ENCODE data around the gene ECM2. TPM values are rescaled to one million over a fixed set of nuclear protein-coding genes. Genes with fewer than 3 reads are reported as not detected.

Gene ECM2
- total RNA-seq, 4 donors from 2014 or later, result 9.6 to 20.1 (median 12.1) TPM

GRCh38 chr9:92517046-92517445, 18.7 kb downstream of the ECM2 start:
- no peaks in the 10 kb centered on the region for H3K27me3 ChIP-seq
- H3K4me3 ChIP-seq, result no peak overlapping the region
- H3K4me1 ChIP-seq, result no peaks in the 10 kb centered on the region
- H3K27ac ChIP-seq, result no peak overlapping the region
- no peaks in the 10 kb centered on the region for H3K9me3 ChIP-seq
- H3K36me3 ChIP-seq, result no peaks in the 10 kb centered on the region
- DNase-seq, result no peak
- no peak for TF ChIP-seq POLR2A (IDR thresholded peaks at IDR 0.05)
- no peak for TF ChIP-seq CTCF (IDR thresholded peaks at IDR 0.05)

- Histone ChIP-seq H3K36me3 (no peaks in the 10 kb centered on the region), H3K27me3 (no peaks in the 10 kb centered on the region), H3K27ac (no peak overlapping the region), H3K4me3 (no peak overlapping the region), H3K4me1 (no peaks in the 10 kb centered on the region), H3K9me3 (no peaks in the 10 kb centered on the region)
- TF ChIP-seq POLR2A (IDR thresholded peaks at IDR 0.05), result no peak
- TF ChIP-seq CTCF (IDR thresholded peaks at IDR 0.05), result no peak
- no peak for DNase-seq
Observed at GRCh38 chr9:92516521-92516920, 19.3 kb downstream of the ECM2 start.

GRCh38 chr9:92514635-92515034, 21.2 kb downstream of the ECM2 start:
- H3K27me3 ChIP-seq, result no peaks in the 10 kb centered on the region
- H3K4me1 ChIP-seq, result no peaks in the 10 kb centered on the region
- H3K36me3 ChIP-seq, result no peaks in the 10 kb centered on the region
- no peaks in the 10 kb centered on the region for H3K9me3 ChIP-seq
- no peak for DNase-seq
- TF ChIP-seq CTCF (IDR thresholded peaks at IDR 0.05) (no peak), POLR2A (IDR thresholded peaks at IDR 0.05) (no peak)
- H3K27ac ChIP-seq, result no peak overlapping the region
- H3K4me3 ChIP-seq, result no peak overlapping the region

DNA sequence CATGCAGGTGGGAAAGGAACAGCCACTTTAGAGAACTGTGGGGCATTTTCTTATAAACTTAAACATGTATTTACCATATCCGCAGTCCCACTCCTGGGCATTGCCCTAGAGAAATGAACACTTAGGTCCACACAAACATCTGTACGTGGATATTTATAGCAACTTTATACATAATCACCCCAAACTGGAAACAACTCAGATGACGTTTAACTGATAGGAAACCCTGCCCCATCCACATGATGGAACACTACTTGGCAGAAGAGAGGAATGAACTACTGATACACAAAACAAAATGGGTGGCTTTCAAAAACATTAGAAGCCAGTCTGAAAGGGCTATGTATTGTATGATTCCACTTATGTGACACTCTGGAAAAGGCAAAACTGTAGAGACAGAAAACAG, 22.4 kb downstream of the ECM2 start:
- no peak for DNase-seq
- Histone ChIP-seq H3K4me1 (no peaks in the 10 kb centered on the region), H3K27me3 (no peaks in the 10 kb centered on the region), H3K27ac (no peak overlapping the region), H3K9me3 (no peaks in the 10 kb centered on the region), H3K4me3 (no peak overlapping the region), H3K36me3 (no peaks in the 10 kb centered on the region)
- TF ChIP-seq POLR2A (IDR thresholded peaks at IDR 0.05), result no peak
- no peak for TF ChIP-seq CTCF (IDR thresholded peaks at IDR 0.05)

GRCh38 chr9:92512622-92513021, 23.2 kb downstream of the ECM2 start:
- DNase-seq, result no peak
- TF ChIP-seq POLR2A (IDR thresholded peaks at IDR 0.05), result no peak
- TF ChIP-seq CTCF (IDR thresholded peaks at IDR 0.05), result no peak
- no peaks in the 10 kb centered on the region for H3K27me3 ChIP-seq
- no peaks in the 10 kb centered on the region for H3K9me3 ChIP-seq
- H3K4me1 ChIP-seq, result peaks cover 0 to 6% (median 0%) of the 10 kb centered on the region in 4 donors
- no peaks in the 10 kb centered on the region for H3K36me3 ChIP-seq
- H3K27ac ChIP-seq, result no peak overlapping the region
- no peak overlapping the region for H3K4me3 ChIP-seq

DNA sequence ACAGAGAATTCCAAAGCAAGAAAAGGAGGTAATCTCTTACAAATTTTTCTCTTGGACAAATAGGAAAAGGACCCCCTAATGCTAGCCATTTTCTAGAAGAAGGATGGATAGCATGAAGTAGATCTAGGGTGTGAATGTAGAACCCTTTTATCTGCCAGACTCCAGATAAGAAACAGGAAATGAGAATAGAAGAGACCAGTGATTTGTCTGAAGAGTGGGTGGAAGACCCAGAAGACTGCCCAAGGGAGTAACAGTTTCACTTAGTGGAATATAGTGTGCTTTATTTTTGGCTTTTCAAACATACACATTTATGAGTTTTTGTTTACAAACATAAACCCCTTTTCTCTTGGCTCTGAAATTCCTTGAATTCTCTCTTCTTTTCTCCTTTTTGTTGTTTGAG, 25.0 kb downstream of the ECM2 start:
- H3K27ac ChIP-seq, result no peak overlapping the region
- peaks cover 0 to 7% (median 0%) of the 10 kb centered on the region in 4 donors for H3K4me1 ChIP-seq
- H3K27me3 ChIP-seq, result no peaks in the 10 kb centered on the region
- TF ChIP-seq POLR2A (IDR thresholded peaks at IDR 0.05) (no peak), CTCF (IDR thresholded peaks at IDR 0.05) (no peak)
- no peaks in the 10 kb centered on the region for H3K9me3 ChIP-seq
- H3K36me3 ChIP-seq, result no peaks in the 10 kb centered on the region
- H3K4me3 ChIP-seq, result no peak overlapping the region
- no peak for DNase-seq

Measured in Peyer's patch (tissue), 4 donors.